ENCODE measurements around the gene RAB8A. TPM values are rescaled to one million over a fixed set of nuclear protein-coding genes. Genes with fewer than 3 reads are reported as not detected.
"Not testable (repeated sequence)": the region's sequence is repeated elsewhere in the genome, so short reads cannot be mapped to it uniquely, and the experiment has no call there.

The RAB8A gene
- total and polyA plus RNA-seq, 2 of the 8 experiments (the other 6 are each of a cell fraction or from before 2014, with no cell fraction given), result 65.8 to 97.0 TPM

DNA sequence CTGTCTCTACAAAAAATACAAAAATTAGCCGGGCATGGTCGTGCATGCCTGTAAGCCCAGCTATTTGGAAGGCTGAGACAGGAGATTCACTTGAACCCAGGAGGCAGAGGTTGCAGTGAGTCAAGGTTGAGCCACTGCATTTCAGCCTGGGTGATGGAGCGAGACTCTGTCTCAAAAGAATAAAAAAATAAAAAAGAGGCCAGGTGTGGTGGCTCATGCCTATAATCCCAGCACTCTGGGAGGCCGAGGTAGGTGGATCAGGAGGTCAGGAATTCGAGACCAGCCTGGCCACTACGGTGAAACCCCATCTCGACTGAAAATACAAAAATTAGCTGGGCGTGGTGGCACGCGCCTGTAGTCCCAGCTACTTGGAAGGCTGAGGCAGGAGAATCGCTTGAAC is 24.3 kb upstream of the RAB8A start:
- POLR2A ChIA-PET (ENCODE audit: partially characterized antibody), result interaction anchor here (1.8 to 37.0 kb wide), 3 partner anchors 6 to 35 kb away, joined by 9 to 582 read pairs (median 582); partner anchors contain the start of genes RAB8A and TPM4
- H2BK12ac ChIP-seq (ENCODE audit: low read depth, low read length); H2BK15ac ChIP-seq (ENCODE audit: low read length); H3K23me2 ChIP-seq (ENCODE audit: low read depth, low read length); H4K5ac ChIP-seq (ENCODE audit: insufficient read length, low read depth, low read length); H4K8ac ChIP-seq (ENCODE audit: extremely low read depth, insufficient read depth, low read length); H2AK5ac ChIP-seq (ENCODE audit: low read depth, low read length); H3K4ac ChIP-seq (replicated peaks; ENCODE audit: insufficient read length, low read depth, low read length); H2AFZ ChIP-seq (ENCODE audit: low read length); H3K4me3 ChIP-seq (ENCODE audit: extremely low read depth in 1 of 4, insufficient read depth in 2 of 4, low read depth in 3 of 4, low read length in 4 of 4); H3K4me1 ChIP-seq (replicated peaks in 1 of 4; ENCODE audit: control insufficient read depth in 3 of 4, insufficient read depth in 4 of 4, low read length in 3 of 4); H2BK120ac ChIP-seq (replicated peaks; ENCODE audit: low read depth, low read length); H3K27me3 ChIP-seq (replicated peaks in 1 of 4; ENCODE audit: control insufficient read depth in 3 of 4, extremely low read depth in 1 of 4, insufficient read depth in 3 of 4, low read length in 3 of 4); DNase-seq (ENCODE audit: low read depth in 1 of 2, low spot score in 2 of 2); H3K18ac ChIP-seq (ENCODE audit: extremely low read depth, low read length); H3K9me3 ChIP-seq (ENCODE audit: insufficient read depth in 2 of 2, low read depth in 1 of 2, low read length in 1 of 2); H3K56ac ChIP-seq (replicated peaks; ENCODE audit: insufficient read length, low read depth, low read length); H3K14ac ChIP-seq (ENCODE audit: insufficient read length); H3K79me1 ChIP-seq (ENCODE audit: low read depth, low read length); H2BK20ac ChIP-seq (ENCODE audit: low read length); H4K91ac ChIP-seq (replicated peaks; ENCODE audit: insufficient read length, low read length); H3K4me2 ChIP-seq (ENCODE audit: insufficient read depth in 1 of 2, low read depth in 2 of 2, low read length in 2 of 2); FAIRE-seq; H3K27ac ChIP-seq (ENCODE audit: low read depth, low read length); H2BK5ac ChIP-seq (ENCODE audit: low read depth, low read length); H3K9ac ChIP-seq (replicated peaks in 1 of 4; ENCODE audit: extremely low read depth in 1 of 4, low read depth in 3 of 4, low read length in 3 of 4); H3K23ac ChIP-seq (ENCODE audit: insufficient read length): not testable (repeated sequence)
- CTCF ChIA-PET (ENCODE audit: partially characterized antibody), result interaction anchor here (1.0 to 1.9 kb wide), 6 partner anchors 9 to 88 kb away, joined by 3 to 6 read pairs (median 4); partner anchors contain the start of gene RAB8A
- Histone ChIP-seq H4K20me1 (replicated peaks in 1 of 2; ENCODE audit: control insufficient read depth in 1 of 2, insufficient read depth in 2 of 2, low read length in 2 of 2) (peaks cover 0 to 13% of the 10 kb centered on the region in 2 experiments), H3K79me2 (ENCODE audit: control insufficient read depth in 1 of 2, insufficient read depth in 2 of 2, low read length in 2 of 2) (peaks cover 0 to 18% of the 10 kb centered on the region in 2 experiments; a peak in 2 of 4 replicates), H3K36me3 (ENCODE audit: control insufficient read depth in 2 of 4, insufficient read depth in 4 of 4, low read length in 3 of 4) (peaks cover 51 to 99% (median 86%) of the 10 kb centered on the region in 4 experiments)
- 93% methylated on average over 7 of the region's 11 CpGs; no CpG with 5 or more reads in 1 of the 2 experiments for WGBS, 2 experiments (ENCODE audit: extremely low coverage in 1 of 2, insufficient coverage in 1 of 2, insufficient read length in 1 of 2, insufficient replicate concordance in 2 of 2, low coverage in 1 of 2, low lambda C conversion rate in 2 of 2, missing lambda C conversion rate in 1 of 2)

Data from H1 (cell line).